ENCODE data around the gene SCAMP2. TPM values are rescaled to one million over a fixed set of nuclear protein-coding genes. Genes with fewer than 3 reads are reported as not detected.

Gene SCAMP2
- polyA plus RNA-seq, 3 donors = 124 to 158 (median 124) TPM

DNA sequence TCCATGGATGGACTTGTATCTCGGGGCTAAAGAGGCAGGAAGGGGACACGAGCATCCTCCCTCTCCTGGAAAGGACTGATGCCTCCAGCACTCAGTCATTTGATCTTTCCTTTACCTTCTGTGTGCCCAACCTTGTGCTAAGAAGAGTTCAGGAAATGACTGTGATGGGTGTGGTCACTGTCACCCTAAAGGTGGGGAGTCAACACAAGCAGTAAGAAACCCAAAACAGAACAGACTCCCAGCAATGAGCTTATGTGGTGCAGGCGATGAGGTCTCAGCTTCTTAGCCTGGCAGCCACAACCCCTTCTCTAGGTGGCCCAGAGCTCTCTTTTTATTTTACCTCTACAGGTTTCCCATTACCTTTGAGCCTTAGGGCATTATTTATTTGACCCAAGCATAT, 20.5 kb upstream of the SCAMP2 start:
- Mint-ChIP-seq H3K4me1 (peaks cover 28% of the 10 kb centered on the region), H3K27ac (peak overlapping the region in 1 of 7 donors; percentile 68), H3K4me3 (no peak overlapping the region), H3K9me3 (no peaks in the 10 kb centered on the region), H3K27me3 (ENCODE audit: low read depth in 3 of 3) (peaks cover 0 to 1% (median 0%) of the 10 kb centered on the region in 3 donors), H3K36me3 (peaks cover 22 to 34% of the 10 kb centered on the region in 2 donors)
- H3K4me2 ChIP-seq (replicated peaks; ENCODE audit: extremely low read depth, low read length, poor library complexity, severe bottlenecking) = no peak overlapping the region
- DNase-seq = no peak
- H3K79me2 ChIP-seq (ENCODE audit: insufficient read depth, low read length) = peaks cover 6% of the 10 kb centered on the region
- no peak overlapping the region for H2AFZ ChIP-seq (ENCODE audit: insufficient read depth, low read depth, low read length, poor library complexity, severe bottlenecking)
- H3K27me3 ChIP-seq (ENCODE audit: control insufficient read depth in 2 of 2, insufficient read depth in 2 of 2, low read length in 2 of 2) = no peaks in the 10 kb centered on the region
- no peak overlapping the region for H3K27ac ChIP-seq (ENCODE audit: low read depth in 1 of 2, low read length in 2 of 2)
- intact Hi-C loops (cut with micrococcal nuclease) = no loop called here
- TF ChIP-seq, protein P1, sequence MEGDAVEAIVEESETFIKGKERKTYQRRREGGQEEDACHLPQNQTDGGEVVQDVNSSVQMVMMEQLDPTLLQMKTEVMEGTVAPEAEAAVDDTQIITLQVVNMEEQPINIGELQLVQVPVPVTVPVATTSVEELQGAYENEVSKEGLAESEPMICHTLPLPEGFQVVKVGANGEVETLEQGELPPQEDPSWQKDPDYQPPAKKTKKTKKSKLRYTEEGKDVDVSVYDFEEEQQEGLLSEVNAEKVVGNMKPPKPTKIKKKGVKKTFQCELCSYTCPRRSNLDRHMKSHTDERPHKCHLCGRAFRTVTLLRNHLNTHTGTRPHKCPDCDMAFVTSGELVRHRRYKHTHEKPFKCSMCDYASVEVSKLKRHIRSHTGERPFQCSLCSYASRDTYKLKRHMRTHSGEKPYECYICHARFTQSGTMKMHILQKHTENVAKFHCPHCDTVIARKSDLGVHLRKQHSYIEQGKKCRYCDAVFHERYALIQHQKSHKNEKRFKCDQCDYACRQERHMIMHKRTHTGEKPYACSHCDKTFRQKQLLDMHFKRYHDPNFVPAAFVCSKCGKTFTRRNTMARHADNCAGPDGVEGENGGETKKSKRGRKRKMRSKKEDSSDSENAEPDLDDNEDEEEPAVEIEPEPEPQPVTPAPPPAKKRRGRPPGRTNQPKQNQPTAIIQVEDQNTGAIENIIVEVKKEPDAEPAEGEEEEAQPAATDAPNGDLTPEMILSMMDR (IDR thresholded peaks at IDR 0.05) = no peak
- H3K36me3 ChIP-seq (replicated peaks in 1 of 2; ENCODE audit: control insufficient read depth in 1 of 2, insufficient read depth in 2 of 2, low read length in 2 of 2) = peaks cover 25 to 38% of the 10 kb centered on the region in 2 donors
- H3K9me3 ChIP-seq (replicated peaks in 1 of 2; ENCODE audit: control insufficient read depth in 1 of 2, insufficient read depth in 1 of 2, low read length in 2 of 2) = no peaks in the 10 kb centered on the region
- H4K20me1 ChIP-seq (ENCODE audit: insufficient read depth, low read length) = no peaks in the 10 kb centered on the region
- 100% methylated on average over 1 of the region's 3 CpGs for WGBS (ENCODE audit: insufficient coverage)
- no peak overlapping the region for H3K4me3 ChIP-seq (replicated peaks in 1 of 3; ENCODE audit: low read depth in 2 of 3, low read length in 3 of 3)
- H3K9ac ChIP-seq (ENCODE audit: insufficient read depth, low read length, poor library complexity, severe bottlenecking) = no peak overlapping the region
- peaks cover 18 to 20% of the 10 kb centered on the region in 2 donors for H3K4me1 ChIP-seq (ENCODE audit: control insufficient read depth in 1 of 2, insufficient read depth in 2 of 2, low read length in 2 of 2)

DNA sequence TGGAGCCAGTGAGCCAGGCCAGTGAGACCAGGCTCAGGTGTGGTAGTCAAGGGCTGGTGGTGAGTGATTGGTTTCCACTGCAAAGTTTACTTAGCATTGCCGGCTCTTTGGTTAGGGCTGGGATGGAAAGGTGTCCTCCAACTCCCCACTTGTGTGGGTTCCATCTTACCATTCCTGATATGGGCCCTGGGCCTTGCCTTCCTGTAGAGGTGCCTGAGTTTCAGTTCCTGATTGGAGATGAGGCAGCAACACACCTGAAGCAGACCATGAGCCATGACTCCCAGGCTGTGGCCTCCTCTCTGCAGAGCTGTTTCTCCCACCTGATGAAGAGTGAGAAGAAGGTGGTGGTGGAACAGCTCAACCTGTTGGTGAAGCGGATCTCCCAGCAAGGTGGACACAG, 19.8 kb upstream of the SCAMP2 start:
- intact Hi-C loops (cut with micrococcal nuclease) = no loop called here
- Mint-ChIP-seq H3K4me1 (peaks cover 30% of the 10 kb centered on the region), H3K27ac (peak overlapping the region in 1 of 7 donors; percentile 74), H3K27me3 (ENCODE audit: low read depth in 3 of 3) (peaks cover 0 to 1% (median 0%) of the 10 kb centered on the region in 3 donors), H3K4me3 (no peak overlapping the region), H3K36me3 (peaks cover 19 to 30% of the 10 kb centered on the region in 2 donors), H3K9me3 (no peaks in the 10 kb centered on the region)
- 100% methylated on average over 1 of the region's 2 CpGs for WGBS (ENCODE audit: insufficient coverage)
- Histone ChIP-seq H3K27ac (ENCODE audit: low read depth in 1 of 2, low read length in 2 of 2) (no peak overlapping the region), H3K9ac (ENCODE audit: insufficient read depth, low read length, poor library complexity, severe bottlenecking) (no peak overlapping the region), H3K4me2 (replicated peaks; ENCODE audit: extremely low read depth, low read length, poor library complexity, severe bottlenecking) (no peak overlapping the region), H2AFZ (ENCODE audit: insufficient read depth, low read depth, low read length, poor library complexity, severe bottlenecking) (no peak overlapping the region), H3K4me3 (replicated peaks in 1 of 3; ENCODE audit: low read depth in 2 of 3, low read length in 3 of 3) (no peak overlapping the region), H3K27me3 (ENCODE audit: control insufficient read depth in 2 of 2, insufficient read depth in 2 of 2, low read length in 2 of 2) (no peaks in the 10 kb centered on the region), H4K20me1 (ENCODE audit: insufficient read depth, low read length) (no peaks in the 10 kb centered on the region), H3K79me2 (ENCODE audit: insufficient read depth, low read length) (peaks cover 6% of the 10 kb centered on the region), H3K4me1 (ENCODE audit: control insufficient read depth in 1 of 2, insufficient read depth in 2 of 2, low read length in 2 of 2) (peaks cover 18 to 23% of the 10 kb centered on the region in 2 donors), H3K9me3 (replicated peaks in 1 of 2; ENCODE audit: control insufficient read depth in 1 of 2, insufficient read depth in 1 of 2, low read length in 2 of 2) (no peaks in the 10 kb centered on the region), H3K36me3 (replicated peaks in 1 of 2; ENCODE audit: control insufficient read depth in 1 of 2, insufficient read depth in 2 of 2, low read length in 2 of 2) (peaks cover 23 to 31% of the 10 kb centered on the region in 2 donors)
- TF ChIP-seq, protein P1 (IDR thresholded peaks at IDR 0.05) = no peak
- DNase-seq = no peak

Data from CD14-positive monocyte (primary cell).